LNCaP clone FGC (cell line): ENCODE measurements around the gene TMEM223.
"Not testable (repeated sequence)": the region's sequence is repeated elsewhere in the genome, so short reads cannot be mapped to it uniquely, and the experiment has no call there.

Experiments used
- DNase-seq: peaks from one replicate; pipeline ENCODE4 v3.0.0-alpha.2; 2011; ENCODE audit warnings: low read depth
- H3K4me3 ChIP-seq: 2 replicates; pipeline ENCODE4 v1.5.1; 2011; ENCODE audit warnings: mild to moderate bottlenecking, low read depth, low read length, control low read depth
- CTCF ChIP-seq: IDR thresholded peaks from 2 replicates; pipeline ENCODE4 v1.5.1; 2012; ENCODE audit warnings: mild to moderate bottlenecking; ENCODE audit not compliant: control insufficient read depth, insufficient read depth; ENCODE audit errors: extremely low read depth

TMEM223 gene, protein sequence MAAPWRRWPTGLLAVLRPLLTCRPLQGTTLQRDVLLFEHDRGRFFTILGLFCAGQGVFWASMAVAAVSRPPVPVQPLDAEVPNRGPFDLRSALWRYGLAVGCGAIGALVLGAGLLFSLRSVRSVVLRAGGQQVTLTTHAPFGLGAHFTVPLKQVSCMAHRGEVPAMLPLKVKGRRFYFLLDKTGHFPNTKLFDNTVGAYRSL

GRCh38 chr11:62791501-62792201 lies at the start of gene TMEM223:
TMEM223 (minus strand) TSS chr11:62792006; CDS start chr11:62791994, 12 bp downstream.
- H3K4me3 ChIP-seq: peak within 1 kb of the TSS; percentile 93
- TF ChIP-seq CTCF: no peak
- DNase-seq: no peak

DNA sequence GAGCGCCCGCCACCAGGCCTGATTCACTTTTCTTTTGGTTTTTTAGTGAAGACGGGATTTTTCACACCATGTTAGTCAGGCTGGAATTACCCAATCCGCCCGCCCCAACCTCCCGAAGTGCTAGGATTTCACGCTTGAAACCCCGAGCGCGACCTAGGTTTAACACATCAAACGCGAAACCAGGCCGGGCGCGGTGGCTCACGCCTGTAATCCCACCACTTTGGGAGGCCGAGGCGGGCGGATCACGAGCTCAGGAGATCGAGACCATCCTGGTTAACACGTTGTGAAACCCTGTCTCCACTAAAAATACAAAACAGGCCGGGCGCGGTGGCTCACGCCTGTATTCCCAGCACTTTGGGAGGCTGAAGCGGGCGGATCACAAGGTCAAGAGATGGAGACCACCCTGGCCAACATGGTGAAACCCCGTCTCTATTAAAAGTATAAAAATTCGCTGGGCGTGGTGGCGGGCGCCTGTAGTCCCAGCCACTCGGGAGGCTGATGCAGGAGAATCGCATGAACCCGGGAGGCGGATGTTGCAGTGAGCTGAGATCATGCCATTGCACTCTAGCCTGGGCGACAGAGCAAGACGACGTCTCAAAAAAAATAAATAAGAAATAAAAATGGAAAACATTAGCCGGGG lies 49.0 kb upstream of the TMEM223 start:
- not testable (repeated sequence) for DNase-seq
- H3K4me3 ChIP-seq: peak overlapping the region; percentile 92

- TF ChIP-seq CTCF: no peak
- peak; percentile 80 for DNase-seq
- H3K4me3 ChIP-seq: peak within 1 kb of the TSS; percentile 92
These were observed 47.5 kb upstream of the TMEM223 start, which contains the start of gene WDR74 for GRCh38 chr11:62839050-62839945. WDR74 (minus strand) TSS chr11:62839590; CDS start chr11:62839570, 20 bp downstream.

DNA sequence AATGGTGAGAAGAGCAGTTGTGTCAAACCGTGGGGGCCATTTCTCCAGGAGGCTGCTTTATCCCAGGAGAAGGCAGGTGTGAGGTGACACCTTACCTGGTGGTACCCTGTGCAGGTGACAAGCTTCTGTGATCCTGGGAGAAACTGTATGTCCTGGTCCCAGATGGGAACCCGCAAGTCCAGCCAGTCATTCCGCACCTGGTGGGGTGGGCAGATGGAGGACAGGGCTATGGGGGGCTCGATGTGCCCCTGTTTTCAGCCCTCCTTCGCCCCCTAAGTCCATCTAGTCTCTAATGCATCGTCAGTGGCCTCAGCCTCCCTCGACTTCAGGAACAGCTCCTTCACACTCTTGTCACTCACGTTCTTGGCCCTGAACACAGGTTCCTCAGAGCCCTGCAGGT lies 43.5 kb upstream of the TMEM223 start:
- no peak overlapping the region for H3K4me3 ChIP-seq
- no peak for DNase-seq
- TF ChIP-seq CTCF: no peak

GRCh38 chr11:62832336-62833234 lies 40.8 kb upstream of the TMEM223 start, which contains the start of gene TEX54:
TEX54 (minus strand) TSS chr11:62832841.
- TF ChIP-seq CTCF: no peak
- DNase-seq: no peak
- H3K4me3 ChIP-seq: peak within 1 kb of the TSS; percentile 96

- DNase-seq: peak; percentile 95
- H3K4me3 ChIP-seq: peak within 1 kb of the TSS; percentile 96
- TF ChIP-seq CTCF: no peak
These were observed 39.9 kb upstream of the TMEM223 start, which contains the start of gene STX5 for GRCh38 chr11:62831520-62832335. STX5 (minus strand) TSS chr11:62832051; CDS start chr11:62831243, 808 bp downstream.
